Measurements from ENCODE around the gene KRTAP5-8.
"Not testable (repeated sequence)": the region's sequence is repeated elsewhere in the genome, so short reads cannot be mapped to it uniquely, and the experiment has no call there.

GRCh38 chr11:71539971-71540370 lies 2.1 kb downstream of the KRTAP5-8 start:
- TF ChIP-seq EZH2 (IDR thresholded peaks at IDR 0.05; ENCODE audit: insufficient read depth, poor library complexity, severe bottlenecking); EZH2phosphoT487 (IDR thresholded peaks at IDR 0.05; ENCODE audit: insufficient read depth, low read depth): not testable (repeated sequence)
